H1 (cell line): ENCODE measurements around the gene POLD4. TPM values are rescaled to one million over a fixed set of nuclear protein-coding genes. Genes with fewer than 3 reads are reported as not detected.

ENCODE experiments used
- CEBPB ChIP-seq: IDR thresholded peaks from 2 replicates; pipeline ENCODE4 v1.6.1; 2012; ENCODE audit warnings: low read depth, low read length
- CHD2 ChIP-seq: IDR thresholded peaks from 2 replicates; pipeline ENCODE4 v1.6.1; 2012; ENCODE audit warnings: low read length, improper control_type of control experiment
- EP300 ChIP-seq, 2 experiments: IDR thresholded peaks; 1 replicate in 1 of 2; 2 replicates in 1 of 2; pipeline ENCODE4 v1.6.1; 2011 to 2012; ENCODE audit warnings: low read depth in 2 of 2, low read length in 2 of 2, mild to moderate bottlenecking in 2 of 2, borderline replicate concordance in 1 of 2, inconsistent platforms in 1 of 2, moderate library complexity in 1 of 2
- GTF2F1 ChIP-seq: IDR thresholded peaks from 2 replicates; pipeline ENCODE4 v1.6.1; 2012; ENCODE audit warnings: low read depth, low read length, improper control_type of control experiment, borderline replicate concordance
- polyA plus RNA-seq, 7 experiments: library from polyadenylated mRNA; depleted of rRNA in 3 of 7; stranded (reverse) in 5 of 7; unstranded in 2 of 7; fragments of >200 nt in 5 of 7; fragments of 200-250 nt in 2 of 7; gene quantifications; 1 replicate in 5 of 7; 2 replicates in 1 of 7; 4 replicates in 1 of 7; pipeline versions ENCODE4 v1.2.1 to v1.2.3, GENCODE V29; 2011 to 2013; ENCODE audit warnings: missing spikeins in 2 of 7, mixed read lengths in 2 of 7
- total RNA-seq: library from RNA; stranded (reverse); fragmentation: NEBNext Ultra II Directional; extraction: Animal tissue kit (Norgen Biotek cat#: 25700); gene quantifications from 2 replicates; pipeline ENCODE4 v1.2.1, GENCODE V29; 2021
- TF ChIP-seq, protein P1 (sequence below): IDR thresholded peaks from 2 replicates; pipeline ENCODE4 v1.6.1; 2012; ENCODE audit warnings: inconsistent platforms

The POLD4 gene
- total and polyA plus RNA-seq, 2 of the 8 experiments (the other 6 are each of a cell fraction or from before 2014, with no cell fraction given) = 21.2 to 46.7 TPM

DNA sequence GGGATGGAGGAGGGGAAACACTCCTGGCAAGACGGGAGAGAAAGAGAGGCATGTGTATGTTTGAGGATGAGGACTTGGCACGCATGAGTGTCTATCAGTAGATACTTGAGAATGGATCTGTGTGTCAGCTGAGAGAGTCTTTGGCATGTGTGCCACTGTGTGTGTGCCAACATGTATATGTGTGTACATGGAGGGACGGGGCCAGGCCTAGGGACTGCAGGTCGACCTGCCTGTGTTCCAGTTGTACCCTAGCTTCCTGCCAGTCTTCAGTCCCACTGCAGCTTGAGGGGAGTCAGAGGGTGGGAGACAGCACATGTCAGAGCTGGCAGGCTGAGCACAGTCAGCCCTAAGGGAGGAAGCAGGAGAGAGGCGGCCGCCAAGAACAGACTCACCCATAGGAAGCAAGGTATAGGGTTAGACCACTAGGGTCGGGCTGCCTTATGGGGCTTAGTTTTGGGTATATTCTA lies 14.4 kb upstream of the POLD4 start (continued):
- no peak for TF ChIP-seq CHD2
- TF ChIP-seq CEBPB = no peak
- TF ChIP-seq, protein P1, sequence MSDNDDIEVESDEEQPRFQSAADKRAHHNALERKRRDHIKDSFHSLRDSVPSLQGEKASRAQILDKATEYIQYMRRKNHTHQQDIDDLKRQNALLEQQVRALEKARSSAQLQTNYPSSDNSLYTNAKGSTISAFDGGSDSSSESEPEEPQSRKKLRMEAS = no peak
- no peak for TF ChIP-seq GTF2F1
- TF ChIP-seq EP300 (IDR thresholded peaks at IDR 0.05; ENCODE audit: borderline replicate concordance in 1 of 2, low read depth in 2 of 2, low read length in 2 of 2) = no peak
